ENCODE measurements around the gene CD28.

Gene CD28

DNA sequence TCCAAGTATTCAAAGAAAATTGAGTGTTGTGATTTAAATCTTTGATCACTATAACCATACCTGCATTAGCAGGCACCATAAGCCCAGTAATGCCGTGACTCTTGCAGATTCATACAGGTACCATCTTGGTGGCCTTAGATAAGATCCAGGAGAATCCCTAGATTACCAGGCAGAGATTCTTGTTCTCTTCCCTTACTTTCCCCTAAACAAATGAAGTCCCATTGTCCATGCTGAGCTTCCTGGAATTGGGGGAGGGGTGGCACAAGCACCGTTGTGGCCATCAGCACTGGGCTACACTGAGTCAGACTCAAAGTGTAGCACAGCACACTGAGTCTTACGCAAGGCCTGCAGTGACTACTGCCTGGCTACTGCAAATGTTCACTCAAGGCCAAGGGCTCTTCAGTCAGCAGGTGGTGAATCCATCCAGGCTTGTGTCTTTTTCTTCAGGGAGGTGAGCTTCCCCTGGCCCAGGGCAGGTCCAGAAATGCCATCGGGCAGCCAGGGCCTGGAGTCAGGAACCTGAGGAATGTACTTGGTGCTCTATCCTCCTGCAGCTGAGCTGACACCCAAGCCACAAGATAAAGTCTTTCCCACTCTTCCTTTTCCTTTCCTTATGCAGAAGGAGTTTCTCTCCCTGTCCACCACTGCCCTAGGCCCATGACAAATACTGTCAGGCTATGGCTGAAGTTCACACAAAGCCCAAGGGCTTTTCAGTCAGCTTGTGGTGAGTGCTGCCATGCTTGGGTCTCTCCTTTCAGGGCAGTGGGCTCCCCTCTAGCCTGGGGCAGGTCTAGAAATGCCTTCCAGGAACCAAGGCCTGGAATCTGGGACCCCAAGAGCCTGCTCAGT is 52.6 kb downstream of the CD28 start:
- H4K20me1 ChIP-seq (ENCODE audit: low read depth, low read length), result no peaks in the 10 kb centered on the region
- H3K9me2 ChIP-seq (replicated peaks; ENCODE audit: insufficient read depth, low read length), result no peaks in the 10 kb centered on the region
- no peak overlapping the region for H3K4me3 ChIP-seq (ENCODE audit: insufficient read depth, low read length, poor library complexity, severe bottlenecking)
- H3F3A ChIP-seq (ENCODE audit: insufficient read depth), result no peaks in the 10 kb centered on the region
- 0 out of 2 replicates have a peak, but pooled peaks cover 5% of the 10 kb centered on the region for H3K9me3 ChIP-seq (ENCODE audit: insufficient read depth, low read length)
- no peak overlapping the region for H3K27ac ChIP-seq (ENCODE audit: low read depth, low read length)
- H2AFZ ChIP-seq (ENCODE audit: low read depth, low read length, severe bottlenecking), result no peak overlapping the region
- no peak overlapping the region for H3K4me2 ChIP-seq (ENCODE audit: low read depth, low read length, poor library complexity, severe bottlenecking)
- no peak overlapping the region for H3K9ac ChIP-seq (ENCODE audit: low read length)
- H3K79me2 ChIP-seq (ENCODE audit: insufficient read depth, low read length), result no peaks in the 10 kb centered on the region
- H3K36me3 ChIP-seq (ENCODE audit: low read length), result no peaks in the 10 kb centered on the region
- TF ChIP-seq EZH2phosphoT487 (conservative IDR thresholded peaks at IDR 0.05; ENCODE audit: low read length), result no peak
- TF ChIP-seq, protein P1, sequence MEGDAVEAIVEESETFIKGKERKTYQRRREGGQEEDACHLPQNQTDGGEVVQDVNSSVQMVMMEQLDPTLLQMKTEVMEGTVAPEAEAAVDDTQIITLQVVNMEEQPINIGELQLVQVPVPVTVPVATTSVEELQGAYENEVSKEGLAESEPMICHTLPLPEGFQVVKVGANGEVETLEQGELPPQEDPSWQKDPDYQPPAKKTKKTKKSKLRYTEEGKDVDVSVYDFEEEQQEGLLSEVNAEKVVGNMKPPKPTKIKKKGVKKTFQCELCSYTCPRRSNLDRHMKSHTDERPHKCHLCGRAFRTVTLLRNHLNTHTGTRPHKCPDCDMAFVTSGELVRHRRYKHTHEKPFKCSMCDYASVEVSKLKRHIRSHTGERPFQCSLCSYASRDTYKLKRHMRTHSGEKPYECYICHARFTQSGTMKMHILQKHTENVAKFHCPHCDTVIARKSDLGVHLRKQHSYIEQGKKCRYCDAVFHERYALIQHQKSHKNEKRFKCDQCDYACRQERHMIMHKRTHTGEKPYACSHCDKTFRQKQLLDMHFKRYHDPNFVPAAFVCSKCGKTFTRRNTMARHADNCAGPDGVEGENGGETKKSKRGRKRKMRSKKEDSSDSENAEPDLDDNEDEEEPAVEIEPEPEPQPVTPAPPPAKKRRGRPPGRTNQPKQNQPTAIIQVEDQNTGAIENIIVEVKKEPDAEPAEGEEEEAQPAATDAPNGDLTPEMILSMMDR (IDR thresholded peaks at IDR 0.05; ENCODE audit: insufficient read depth, low read length, poor library complexity, severe bottlenecking), result no peak
- no peaks in the 10 kb centered on the region for H3K27me3 ChIP-seq (ENCODE audit: low read length)

DNA sequence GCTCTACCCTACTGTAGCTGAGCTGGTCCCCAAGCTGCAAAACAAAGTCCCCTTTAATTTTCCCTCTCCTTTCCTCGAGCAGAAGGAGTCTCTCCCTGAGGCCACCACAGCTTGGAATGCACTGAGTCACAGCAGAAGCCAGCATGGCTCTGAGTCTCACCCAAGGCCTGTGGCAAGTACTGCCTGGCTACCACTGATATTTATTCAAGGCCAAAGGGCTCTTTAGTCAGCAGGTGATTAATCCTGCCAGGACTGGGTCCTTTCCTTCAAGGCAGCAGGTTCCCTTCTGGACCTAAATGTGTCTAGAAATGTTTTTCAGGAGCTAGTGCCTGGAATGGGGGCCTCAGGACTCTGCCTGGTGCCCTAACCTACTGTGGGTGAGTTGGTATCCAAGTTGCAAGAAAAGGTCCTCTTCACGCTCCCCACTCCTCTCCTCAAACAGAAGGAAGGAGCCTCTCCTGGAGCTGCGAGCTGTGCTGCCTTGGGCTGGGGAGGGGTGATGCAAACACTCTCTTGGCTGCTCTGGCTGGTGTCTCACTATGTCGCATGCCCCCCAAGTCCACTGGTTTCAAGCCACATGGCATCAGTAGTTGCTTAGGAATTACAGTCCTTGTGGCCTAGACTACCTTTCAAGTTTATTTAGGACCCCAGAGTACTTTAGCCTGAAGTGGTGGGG is 53.4 kb downstream of the CD28 start:
- Histone ChIP-seq H3K27ac (ENCODE audit: low read depth, low read length) (no peak overlapping the region), H2AFZ (ENCODE audit: low read depth, low read length, severe bottlenecking) (no peak overlapping the region)

DNA sequence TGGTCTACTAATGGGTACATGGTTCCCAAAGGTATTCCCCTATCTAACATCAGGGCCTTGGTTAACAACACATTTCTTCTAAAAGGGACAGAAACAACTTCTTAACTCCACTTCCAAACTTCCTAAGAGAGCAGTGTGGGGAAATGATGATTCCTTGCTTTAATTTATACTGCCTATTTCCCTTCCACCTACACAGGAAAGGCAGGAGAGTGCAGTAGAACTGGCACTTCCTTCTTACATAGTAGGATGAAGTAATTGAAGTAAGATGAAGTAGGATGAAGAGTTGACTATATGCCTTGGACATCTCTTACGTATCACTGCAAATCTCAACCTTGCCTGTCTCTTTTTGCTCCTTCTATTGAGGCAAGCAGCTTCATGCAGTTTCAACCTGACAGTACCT is 54.7 kb downstream of the CD28 start:
- no peak overlapping the region for H3K27ac ChIP-seq (ENCODE audit: low read depth, low read length)
- H2AFZ ChIP-seq (ENCODE audit: low read depth, low read length, severe bottlenecking), result no peak overlapping the region
- 0 out of 2 replicates have a peak, but pooled peaks cover 1% of the 10 kb centered on the region for H3K9me3 ChIP-seq (ENCODE audit: insufficient read depth, low read length)
- no peak for TF ChIP-seq EZH2phosphoT487 (conservative IDR thresholded peaks at IDR 0.05; ENCODE audit: low read length)
- TF ChIP-seq, protein P1 (IDR thresholded peaks at IDR 0.05; ENCODE audit: insufficient read depth, low read length, poor library complexity, severe bottlenecking), result no peak
- no peaks in the 10 kb centered on the region for H3K36me3 ChIP-seq (ENCODE audit: low read length)
- no peak overlapping the region for H3K4me2 ChIP-seq (ENCODE audit: low read depth, low read length, poor library complexity, severe bottlenecking)
- no peaks in the 10 kb centered on the region for H3F3A ChIP-seq (ENCODE audit: insufficient read depth)
- no peaks in the 10 kb centered on the region for H3K9me2 ChIP-seq (replicated peaks; ENCODE audit: insufficient read depth, low read length)
- no peaks in the 10 kb centered on the region for H3K79me2 ChIP-seq (ENCODE audit: insufficient read depth, low read length)
- no peaks in the 10 kb centered on the region for H3K27me3 ChIP-seq (ENCODE audit: low read length)
- no peaks in the 10 kb centered on the region for H4K20me1 ChIP-seq (ENCODE audit: low read depth, low read length)
- no peak overlapping the region for H3K4me3 ChIP-seq (ENCODE audit: insufficient read depth, low read length, poor library complexity, severe bottlenecking)
- H3K9ac ChIP-seq (ENCODE audit: low read length), result no peak overlapping the region

More for the DNA sequence above, 53.4 kb downstream of the CD28 start:
- Histone ChIP-seq H3K9me3 (ENCODE audit: insufficient read depth, low read length) (0 out of 2 replicates have a peak, but pooled peaks cover 5% of the 10 kb centered on the region), H3K4me2 (ENCODE audit: low read depth, low read length, poor library complexity, severe bottlenecking) (no peak overlapping the region), H4K20me1 (ENCODE audit: low read depth, low read length) (no peaks in the 10 kb centered on the region), H3K27me3 (ENCODE audit: low read length) (no peaks in the 10 kb centered on the region), H3K9me2 (replicated peaks; ENCODE audit: insufficient read depth, low read length) (no peaks in the 10 kb centered on the region), H3K9ac (ENCODE audit: low read length) (no peak overlapping the region), H3K79me2 (ENCODE audit: insufficient read depth, low read length) (no peaks in the 10 kb centered on the region), H3K36me3 (ENCODE audit: low read length) (no peaks in the 10 kb centered on the region), H3K4me3 (ENCODE audit: insufficient read depth, low read length, poor library complexity, severe bottlenecking) (no peak overlapping the region), H3F3A (ENCODE audit: insufficient read depth) (no peaks in the 10 kb centered on the region)
- TF ChIP-seq, protein P1 (IDR thresholded peaks at IDR 0.05; ENCODE audit: insufficient read depth, low read length, poor library complexity, severe bottlenecking), result no peak
- no peak for TF ChIP-seq EZH2phosphoT487 (conservative IDR thresholded peaks at IDR 0.05; ENCODE audit: low read length)

Data from SU-DHL-6 (cell line).